NCI-H2107 treated with DMSO at 0.1 percent for 48 hours (cell line): ENCODE data around the gene TRIP4.
A peak's percentile ranks its signal among the peaks of the same experiment; 100 is the strongest.
"Not testable (repeated sequence)": the region's sequence is repeated elsewhere in the genome, so short reads cannot be mapped to it uniquely, and the experiment has no call there.

Experiments
- DNase-seq: peaks from one replicate; lab custom pipeline; 2025; ENCODE audit not compliant: unreplicated experiment; lab: John Stamatoyannopoulos, UW

TRIP4 gene

DNA sequence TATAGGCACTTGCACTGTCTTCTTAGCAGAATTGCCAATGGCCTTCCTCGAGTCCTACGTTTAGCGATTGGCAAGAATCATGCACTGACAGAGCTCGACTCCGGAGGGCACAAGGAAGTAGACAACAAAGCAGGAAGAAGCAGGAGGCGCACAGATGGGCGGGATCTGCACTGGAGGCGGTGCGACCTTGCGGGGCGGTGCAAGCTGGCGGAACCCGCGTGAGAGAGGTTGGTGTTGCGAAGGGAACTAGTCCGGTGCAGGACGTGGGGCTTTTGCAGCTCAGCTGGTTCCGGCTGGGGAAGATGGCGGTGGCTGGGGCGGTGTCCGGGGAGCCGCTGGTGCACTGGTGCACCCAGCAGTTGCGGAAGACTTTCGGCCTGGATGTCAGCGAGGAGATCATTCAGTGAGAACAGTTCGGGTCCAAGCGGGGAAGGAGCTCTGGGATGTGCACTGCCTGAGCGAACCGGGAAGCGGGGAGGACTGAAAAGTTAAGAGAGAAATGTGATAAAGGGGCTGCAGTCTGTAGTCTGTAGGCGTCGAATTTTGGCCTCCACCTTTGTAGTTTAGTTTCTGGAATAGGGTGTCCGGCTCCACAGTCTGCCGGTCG, at the start of gene TRIP4:
TSS of gene TRIP4 (plus strand) at position 275 of the 607 bp plus-strand sequence. CDS start at position 303, 28 bp downstream.
- DNase-seq: peak; percentile 86

DNA sequence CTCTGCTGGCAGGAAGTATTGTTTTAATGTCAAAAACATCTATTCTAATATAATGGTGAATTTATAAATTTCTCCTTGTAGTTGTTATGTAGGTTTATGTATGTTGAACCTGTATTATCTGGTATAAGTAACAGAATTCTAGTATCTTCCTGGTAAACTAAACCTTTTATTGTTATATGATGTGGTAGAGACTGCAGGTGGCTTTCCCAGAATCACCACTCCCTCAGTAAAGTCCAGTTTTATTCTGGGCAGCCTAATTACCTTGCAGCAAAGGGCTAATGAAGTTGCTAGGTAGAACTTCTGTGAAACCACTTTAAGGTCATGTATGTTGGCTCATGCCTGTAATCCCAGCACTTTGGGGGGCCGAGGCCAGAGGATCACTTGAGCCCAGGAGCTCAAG, 47.3 kb upstream of the TRIP4 start:
- DNase-seq: no peak

DNA sequence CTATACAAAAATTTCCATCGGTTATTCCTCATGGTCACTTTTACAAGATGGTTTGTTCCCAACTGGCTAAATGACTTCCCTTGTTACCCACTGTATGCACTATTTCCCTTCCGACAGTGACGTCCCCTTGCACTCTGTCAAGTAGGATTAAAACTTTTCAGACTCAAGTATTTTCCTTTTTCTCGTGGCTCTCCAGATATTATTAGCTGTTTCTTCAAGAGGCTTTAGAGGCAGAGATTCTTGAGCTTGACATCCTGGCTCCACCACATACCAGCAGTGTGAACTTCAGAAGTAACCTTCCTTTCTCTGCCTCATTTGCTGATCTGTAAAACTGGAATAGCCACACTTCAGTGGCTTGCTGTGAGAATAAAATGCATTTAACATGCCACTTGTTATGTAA, 45.7 kb upstream of the TRIP4 start:
- DNase-seq: no peak

DNA sequence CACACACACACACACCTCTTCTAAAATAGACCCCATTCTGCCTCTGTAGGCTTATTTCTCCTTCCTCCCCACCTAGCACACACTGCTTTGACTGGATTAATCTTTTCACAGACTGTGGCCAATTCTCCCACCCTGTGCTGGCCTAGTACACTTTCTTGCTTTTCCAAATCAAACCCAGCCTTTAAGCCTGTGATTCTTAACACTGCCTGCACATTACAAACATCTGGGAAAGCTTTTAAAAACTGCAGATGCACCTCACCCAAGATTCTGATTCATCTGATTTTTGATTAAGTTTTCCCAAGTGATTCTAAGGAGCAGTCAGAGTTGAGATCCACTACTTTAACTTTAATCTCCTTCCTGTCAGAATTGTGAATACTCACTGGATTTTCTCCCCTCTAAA, 44.4 kb upstream of the TRIP4 start:
- DNase-seq: no peak

DNA sequence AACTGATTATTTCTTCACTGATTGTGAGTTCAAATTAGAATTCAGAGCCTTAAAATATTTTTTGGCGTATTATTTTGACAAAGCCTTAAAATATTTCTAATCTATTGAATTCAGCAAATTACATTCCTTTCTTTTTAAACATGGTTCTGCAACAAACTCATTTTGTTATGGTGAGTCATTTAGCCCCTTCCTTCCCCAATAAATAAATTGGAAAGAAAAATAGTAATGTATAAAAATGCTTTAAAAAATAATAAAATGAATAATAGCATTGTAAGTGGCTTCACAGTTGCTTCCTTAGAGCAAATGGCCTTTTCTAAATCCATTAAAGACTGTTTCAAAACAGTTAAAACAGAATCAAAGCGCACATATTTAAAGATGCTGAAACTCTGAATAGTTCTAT, 43.8 kb upstream of the TRIP4 start:
- no peak for DNase-seq

DNA sequence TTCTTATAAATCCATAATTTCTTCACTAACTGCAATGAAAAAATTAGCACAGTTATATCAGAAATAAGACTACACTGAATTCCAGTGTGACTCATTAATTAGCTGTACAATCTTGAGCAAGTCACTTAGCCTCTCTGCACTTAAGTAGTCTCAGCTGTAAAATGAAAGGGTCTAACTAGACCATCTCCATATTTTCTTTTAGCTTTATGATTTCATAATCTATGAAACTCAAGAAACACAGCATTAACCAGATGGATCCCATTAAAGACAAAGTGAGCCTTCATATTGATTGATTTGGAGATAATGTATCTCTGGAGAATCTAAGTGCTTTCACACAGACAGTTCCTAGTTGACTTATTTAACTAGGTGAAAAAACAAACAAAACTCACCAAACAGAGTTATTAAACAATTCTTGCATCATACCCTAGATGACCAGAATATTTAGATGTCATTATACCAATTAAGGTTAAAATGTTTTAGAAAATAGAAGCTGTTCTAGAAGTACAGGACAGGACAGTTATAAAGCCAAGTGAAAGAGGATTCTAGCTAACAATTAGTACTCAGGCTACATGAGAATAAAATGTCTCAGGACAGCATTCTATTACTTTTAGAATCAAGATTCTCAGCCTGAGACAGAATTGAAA, 42.9 kb upstream of the TRIP4 start:
- no peak for DNase-seq

DNA sequence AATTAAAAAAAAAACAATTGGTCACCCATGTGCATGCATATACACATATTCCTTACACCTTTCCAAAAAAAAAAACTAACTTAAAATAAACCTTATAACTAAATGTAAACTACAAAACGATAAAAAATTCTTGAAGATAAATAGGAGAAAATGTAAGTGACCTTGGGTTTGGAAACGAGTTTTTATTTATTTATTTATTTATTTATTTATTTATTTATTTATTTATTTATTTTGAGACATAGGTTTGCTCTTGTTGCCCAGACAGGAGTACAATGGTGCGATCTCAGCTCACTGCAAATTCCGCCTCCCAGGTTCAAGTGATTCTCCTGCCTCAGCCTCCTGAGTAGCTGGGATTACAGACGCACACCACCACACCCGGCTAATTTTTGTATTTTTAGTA, 41.4 kb upstream of the TRIP4 start:
- DNase-seq: not testable (repeated sequence)

DNA sequence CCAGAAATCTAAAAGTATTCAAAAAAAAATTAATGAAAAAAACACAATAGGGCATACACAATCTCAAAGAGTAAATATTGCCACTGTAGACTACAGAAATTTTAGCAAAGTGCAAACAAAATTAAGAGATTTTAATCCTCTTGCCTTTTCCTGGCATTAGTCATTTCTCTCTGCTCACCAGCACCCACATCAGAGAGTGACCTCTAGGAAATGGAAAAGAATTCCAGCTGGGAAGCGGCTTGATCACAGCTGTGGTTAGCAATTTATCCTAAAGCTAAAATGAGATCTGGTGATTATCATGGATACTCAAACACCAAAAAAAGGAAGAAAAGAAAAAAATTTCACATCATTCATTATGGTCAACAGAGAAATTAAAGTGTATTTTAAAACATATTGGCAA, 39.2 kb upstream of the TRIP4 start:
- no peak for DNase-seq

DNA sequence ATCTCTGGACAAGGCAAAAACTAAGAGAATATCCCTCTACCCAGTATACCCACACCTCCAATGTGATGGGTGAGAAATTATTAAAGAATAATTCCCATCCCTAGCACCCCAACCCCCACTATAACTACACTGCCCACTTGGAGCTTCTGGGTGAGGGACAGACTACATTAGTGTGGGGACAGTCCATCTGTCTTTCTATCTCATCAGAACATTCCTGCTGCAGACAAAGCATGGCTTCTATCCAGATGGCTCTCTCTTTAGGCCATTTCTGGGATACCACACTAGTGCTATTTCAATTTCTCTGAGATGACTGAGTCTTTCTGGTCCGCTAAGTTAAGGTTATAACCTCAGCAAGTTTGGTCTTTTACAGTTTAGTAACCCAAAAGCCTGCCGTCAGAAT, 38.3 kb upstream of the TRIP4 start:
- DNase-seq: no peak

DNA sequence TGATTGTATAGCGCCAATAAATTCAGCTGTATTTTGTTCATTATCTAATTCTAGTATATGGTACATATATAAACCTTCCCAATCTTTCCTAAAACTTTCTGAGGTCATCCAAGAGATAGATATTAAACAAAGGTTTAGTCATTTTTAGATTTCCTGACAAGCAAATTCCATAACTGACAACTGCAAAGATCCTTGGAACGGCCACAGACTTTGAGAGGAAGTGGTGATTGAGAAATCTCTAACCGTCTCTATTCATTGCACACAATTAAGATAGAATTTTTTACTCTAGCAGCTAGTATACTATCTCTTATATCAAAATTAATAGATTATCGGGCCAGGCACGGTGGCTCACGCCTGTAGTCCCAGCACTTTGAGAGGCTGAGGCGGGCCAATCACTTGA, 36.4 kb upstream of the TRIP4 start:
- no peak for DNase-seq

DNA sequence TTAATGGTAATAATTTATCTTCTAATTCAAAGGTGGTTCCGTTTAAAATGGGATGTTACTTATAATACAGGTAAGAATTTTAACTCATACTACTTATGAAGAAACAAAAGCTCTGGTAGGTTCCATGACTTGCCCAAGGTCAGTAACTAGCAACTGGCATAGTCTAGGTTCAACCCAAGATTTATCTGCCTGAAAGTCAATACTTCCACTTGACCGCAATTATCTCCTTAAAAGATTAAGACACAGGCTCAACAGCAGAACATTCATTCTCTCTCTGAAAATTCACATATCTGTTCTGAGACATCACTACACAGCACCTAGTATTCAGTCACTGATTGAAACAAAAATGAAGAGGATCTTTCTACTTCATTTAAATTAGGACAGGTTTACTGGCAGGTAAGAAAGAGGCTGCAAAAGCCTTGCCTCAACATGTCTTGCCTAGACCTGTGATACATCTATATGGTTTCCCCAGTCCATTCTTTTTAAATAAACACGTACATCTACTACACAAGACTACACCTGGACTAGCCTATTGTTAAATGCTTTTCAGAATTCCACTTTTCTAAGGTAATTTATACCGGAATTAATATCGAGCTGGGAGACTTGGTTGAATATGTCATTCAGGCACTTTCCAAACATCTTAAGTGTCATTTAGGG, 32.8 kb upstream of the TRIP4 start:
- DNase-seq: no peak

DNA sequence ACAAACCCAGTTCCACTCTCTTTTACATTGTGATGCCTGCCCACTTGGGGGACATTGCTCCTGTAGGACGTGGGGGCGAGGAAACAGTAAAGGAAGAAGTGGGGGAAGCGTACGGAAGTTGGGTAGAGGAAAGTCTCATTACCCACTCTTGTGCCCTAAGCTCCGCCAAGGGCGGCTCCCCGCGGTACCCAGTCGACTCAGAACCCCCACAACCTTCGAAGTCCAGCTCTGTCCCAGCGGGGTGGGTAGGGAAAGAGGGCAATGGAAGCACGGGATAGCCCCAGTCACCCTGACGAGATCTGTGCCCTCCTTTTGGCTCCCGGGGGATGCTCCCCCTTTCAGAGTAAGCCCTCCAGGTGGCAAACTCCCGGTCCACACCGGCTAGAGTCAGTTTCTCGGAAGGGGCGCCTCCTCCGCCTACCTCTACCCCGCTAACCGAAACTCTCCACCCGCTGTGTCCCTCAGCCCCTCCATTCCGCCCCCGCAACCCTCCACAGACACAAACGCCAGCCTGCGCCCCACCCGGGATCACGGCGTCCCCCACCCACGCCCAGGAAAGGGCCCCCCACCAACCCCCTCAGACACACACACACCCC, 32.2 kb upstream of the TRIP4 start:
- no peak for DNase-seq

DNA sequence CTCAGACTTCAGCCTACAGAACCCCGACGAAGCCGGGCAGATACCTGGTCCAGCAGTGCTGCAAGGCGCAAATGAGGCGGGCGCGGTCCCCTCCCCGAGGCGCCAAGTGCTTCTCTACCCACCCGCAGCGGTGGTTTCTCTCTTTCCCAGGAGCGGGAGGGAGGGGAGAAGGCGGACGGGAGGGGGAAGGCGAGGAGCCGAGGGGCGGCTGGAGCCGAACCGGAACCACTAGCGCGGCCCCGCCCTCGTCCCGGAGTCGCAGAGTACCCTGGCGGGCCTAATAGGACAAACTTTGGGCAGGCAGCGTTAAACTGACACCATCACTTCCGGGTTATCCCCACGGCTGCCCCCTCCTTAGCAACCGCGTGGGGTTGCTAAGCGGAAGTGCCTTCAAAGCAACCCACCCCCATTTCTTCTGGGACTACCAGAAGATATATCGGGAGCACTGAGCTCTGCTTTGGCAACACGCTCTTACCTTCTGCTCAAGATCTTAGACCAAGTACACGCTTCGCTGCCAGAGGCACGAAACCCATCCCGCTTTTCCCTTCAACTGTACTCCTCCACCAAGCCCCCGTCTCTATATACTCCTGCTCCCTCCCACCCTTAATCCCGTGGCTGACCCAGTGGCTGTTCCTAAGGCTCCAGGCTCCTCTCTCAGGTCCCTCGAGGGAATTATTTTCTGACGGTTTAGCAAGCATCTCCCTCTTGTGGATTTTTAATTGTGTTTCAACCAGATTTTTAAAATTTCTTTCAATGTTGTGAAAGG, 31.5 kb upstream of the TRIP4 start, which contains the start of gene CSNK1G1:
TSS of gene CSNK1G1 (minus strand) at position 230 of the 766 bp plus-strand sequence. CDS start 55,674 bp downstream, outside the sequence.
- peak; percentile 88 for DNase-seq

DNA sequence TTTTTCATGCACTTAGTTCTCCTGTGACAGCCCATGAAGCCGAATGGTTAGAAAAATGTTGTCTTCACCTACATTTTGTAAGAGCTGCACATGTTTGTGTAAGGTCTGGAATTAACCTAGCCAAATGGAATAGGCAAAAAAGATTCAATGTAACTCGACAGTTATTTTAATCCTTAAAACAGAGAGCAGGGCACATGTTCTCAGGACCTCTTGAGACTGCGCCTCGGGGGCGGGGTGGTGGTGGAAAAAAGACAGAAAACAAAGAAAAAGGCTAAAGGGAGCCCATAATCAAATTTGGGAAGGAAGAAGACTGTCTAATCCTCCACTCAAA, 31.0 kb upstream of the TRIP4 start:
- no peak for DNase-seq

DNA sequence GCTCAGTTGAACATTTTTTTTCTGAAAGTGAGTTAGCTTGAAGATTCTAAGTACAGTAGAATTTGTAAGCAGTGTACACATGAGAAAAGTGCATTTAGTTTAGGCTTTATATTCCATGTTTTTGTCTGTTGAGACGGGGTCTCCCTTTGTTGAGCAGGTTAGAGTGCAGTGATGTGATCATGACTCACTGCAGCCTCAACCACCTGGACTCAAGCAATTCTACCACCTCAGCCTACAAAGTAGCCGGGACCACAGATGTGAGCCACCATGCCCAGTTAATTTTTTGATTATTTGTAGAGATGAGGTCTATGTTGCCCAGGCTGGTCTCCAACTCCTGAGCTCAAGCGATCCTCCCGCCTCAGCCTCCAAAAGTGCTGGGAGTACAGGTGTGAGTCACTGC, 26.4 kb upstream of the TRIP4 start:
- no peak for DNase-seq

DNA sequence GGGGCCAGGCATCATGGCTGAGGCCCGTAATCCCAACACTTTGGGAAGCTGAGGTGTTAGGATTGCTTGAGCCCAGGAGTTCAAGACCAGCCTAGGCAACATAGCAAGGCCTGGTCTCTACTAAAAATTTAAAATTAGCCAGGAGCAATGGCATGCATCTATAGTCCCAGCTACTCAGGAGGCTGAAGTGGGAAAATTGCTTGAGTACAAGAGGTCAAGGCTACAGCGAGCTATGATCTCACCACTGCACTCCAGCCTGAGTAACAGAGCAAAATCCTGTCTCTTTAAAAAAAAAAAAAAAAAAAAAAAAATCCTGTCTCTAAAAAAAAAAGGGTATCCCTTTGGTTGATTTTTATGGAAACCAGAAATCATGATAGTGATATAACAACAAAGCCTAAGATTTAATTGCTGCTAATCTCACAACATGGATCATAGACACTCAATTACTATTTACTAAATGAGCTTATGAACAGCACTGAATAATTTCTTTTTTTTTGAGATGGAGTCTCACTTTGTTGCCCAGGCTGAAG, 18.5 kb upstream of the TRIP4 start:
- no peak for DNase-seq

DNA sequence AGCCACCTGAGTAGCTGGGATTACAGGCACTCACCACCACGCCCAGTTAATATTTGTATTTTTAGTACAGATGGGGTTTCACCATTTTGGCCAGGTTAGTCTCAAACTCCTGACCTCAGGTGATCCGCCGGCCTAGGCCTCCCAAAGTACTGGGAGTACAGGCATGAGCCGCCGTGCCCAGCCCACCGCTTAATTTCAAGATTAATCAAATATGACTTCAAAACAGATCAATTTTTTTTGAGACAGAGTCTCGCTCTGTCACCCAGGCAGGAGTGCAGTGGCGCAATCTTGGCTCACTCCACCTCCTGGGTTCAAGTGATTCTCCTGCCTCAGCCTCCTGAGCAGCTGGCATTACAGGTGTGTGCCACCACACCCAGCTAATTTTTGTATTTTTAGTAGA, 16.3 kb upstream of the TRIP4 start:
- not testable (repeated sequence) for DNase-seq

DNA sequence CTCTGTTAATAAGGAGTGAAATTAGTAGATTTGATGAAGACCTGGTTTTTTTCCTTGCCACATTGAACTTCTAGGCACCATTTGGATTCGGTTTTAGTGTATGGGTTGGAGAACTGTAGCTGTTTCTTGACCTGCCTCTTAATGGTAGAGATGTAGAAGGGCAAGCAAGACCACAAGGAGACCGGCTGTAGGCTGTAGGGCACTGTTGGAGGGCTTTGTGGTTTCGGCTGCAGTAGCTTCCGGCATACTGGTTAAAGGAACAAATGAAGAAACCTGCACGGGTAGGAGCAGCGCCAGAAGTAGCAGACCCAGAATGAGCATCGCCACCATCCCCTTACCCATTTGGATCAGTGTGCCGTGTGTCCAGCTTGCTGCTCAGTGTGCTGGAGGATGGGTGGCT, 14.3 kb upstream of the TRIP4 start:
- no peak for DNase-seq

DNA sequence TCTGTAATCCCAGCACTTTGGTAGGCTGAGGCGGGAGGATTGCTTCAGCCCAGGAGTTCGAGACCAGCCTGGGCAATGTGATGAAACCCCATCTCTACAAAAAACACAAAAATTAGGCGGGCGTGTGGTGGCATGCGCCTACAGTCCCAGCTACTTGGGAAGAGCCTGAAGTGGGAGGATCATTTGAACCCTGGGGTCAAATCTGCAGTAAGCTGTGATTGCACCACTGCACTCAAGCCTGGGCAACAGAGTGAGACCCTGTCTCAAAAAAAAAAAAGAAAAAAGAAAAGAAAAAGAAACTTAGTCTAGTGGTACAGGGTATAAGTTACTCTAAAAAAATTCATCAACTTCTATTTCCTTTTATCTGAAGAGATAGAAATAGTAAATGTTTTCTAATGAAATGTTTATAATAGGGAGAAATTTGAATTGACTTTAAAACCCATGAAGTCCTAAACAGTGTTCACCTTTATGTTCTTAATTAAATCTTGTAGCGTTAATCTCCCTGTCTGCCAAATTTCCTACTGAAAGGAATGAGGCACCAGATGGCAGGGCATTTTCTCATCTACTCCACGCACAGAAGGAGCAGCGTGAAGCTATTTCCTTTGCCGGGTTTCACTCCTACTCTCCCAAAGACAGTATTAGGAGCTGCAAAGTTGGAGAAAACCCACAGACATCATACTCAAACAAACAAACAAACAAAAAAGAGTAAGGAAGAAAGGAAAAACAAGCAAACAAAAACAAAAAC, 8.2 kb upstream of the TRIP4 start:
- no peak for DNase-seq

DNA sequence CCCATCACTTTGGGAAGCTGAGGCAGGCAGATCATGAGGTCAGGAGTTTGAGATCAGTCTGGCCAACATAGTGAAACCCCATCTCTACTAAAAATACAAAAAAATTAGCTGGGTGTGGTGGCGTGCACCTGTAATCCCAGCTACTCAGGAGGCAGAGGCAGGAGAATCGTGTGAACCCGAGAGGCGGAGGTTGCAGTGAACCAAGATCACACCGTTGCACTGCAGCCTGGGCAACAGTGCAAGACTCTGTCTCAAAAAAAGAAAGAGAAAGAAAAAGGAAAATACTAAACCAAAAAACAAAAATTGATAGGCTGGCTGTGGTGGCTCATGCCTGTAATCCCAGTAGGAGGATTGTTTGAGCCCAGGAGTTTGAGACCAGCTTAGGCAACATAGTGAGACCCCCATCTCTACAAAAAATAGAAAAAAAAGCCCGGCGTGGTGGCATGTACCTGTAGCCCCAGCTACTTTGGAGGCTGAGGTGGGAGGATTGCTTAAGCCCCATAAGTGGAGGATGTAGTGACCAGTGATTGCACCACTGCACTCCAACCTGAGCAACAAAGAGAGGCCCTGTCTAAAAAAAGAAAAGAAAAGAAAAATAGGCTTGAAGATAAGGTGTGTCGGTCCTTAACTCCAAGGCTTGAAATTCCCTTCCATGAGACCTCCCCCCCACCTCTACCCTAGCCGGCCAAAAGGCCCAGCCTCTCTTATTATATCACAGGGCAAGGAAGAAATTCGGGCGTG, 7.3 kb upstream of the TRIP4 start:
- not testable (repeated sequence) for DNase-seq
